ENCODE data around the gene C5.

The C5 gene

DNA sequence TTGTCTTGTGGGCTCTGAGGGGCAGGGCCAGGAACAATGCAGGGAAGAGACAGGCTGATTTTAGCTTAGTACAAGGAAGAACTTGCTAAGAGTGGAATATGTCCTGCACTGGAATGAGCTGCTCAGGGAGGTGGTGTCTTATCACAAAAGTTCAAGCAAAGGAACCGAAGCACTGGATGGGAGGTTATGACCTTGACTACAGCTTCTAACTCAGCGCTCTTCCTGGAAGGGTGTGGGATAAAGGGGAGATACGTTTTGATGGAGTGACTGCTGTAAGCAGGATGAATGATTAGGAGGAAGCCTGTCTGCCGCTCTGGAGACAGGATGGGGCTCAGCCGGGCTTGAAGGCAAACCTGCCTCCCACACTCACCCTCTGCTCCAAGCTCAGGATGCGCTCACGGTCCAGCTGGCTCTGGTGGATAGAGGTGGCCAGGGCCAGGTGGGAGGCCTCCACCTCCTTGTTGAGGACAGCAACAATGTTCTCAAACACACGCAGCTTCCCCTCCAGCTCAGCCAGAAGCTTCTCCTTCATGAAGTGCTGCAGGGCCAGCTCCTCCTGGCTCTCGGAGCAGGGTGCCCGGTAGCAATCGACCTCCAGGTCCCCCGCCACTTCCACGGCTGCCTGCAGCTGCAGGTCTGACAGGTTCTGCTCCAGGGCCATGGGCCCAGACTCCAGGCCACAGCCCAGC is 137.0 kb downstream of the C5 start:
- DNase-seq (ENCODE audit: low read depth, low spot score) = no peak

DNA sequence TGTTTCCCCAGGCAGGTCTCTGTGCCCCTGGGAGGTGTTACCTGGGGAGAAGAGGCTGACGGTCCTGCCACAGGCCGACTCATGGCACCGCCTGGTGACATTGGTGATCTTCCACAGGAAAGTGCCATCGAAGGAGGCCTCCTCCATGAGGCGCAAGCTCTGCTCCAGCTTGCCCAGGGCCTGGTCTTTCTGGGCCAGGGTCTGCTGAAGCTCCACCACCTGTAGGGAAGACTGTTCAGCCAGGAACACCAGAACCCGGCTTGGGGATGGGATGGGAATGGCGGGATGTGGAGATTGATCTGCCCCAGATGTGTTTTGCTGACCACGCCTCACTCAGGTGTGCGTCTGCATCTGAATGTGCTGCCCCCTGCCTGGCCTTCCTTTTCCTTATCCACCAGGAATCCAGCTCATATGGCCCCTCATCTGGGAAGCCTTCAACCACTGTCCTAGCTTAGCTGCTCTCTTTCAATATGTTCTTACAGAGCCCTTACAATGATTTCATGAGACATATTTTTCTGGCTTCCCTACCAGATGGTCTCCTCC is 138.7 kb downstream of the C5 start:
- no peak for DNase-seq (ENCODE audit: low read depth, low spot score)

DNA sequence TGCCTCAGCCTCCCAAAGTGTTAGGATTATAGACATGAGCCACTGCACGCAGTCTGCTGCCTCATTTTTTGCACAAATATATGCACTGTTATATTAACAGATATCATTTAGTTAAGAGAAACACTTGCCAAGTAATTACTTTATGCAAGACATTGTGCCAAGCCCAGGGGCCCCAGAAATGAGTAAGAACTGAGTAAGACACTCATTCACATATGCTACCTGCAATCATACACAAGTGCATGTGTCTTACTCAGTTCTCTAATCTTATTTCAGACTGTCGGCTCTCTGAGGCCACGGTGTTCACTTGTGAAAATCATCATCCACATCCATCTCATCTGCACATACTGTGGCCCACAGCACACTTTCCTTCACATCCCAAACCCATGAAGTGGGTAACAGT is 139.4 kb downstream of the C5 start:
- DNase-seq (ENCODE audit: low read depth, low spot score) = no peak

DNA sequence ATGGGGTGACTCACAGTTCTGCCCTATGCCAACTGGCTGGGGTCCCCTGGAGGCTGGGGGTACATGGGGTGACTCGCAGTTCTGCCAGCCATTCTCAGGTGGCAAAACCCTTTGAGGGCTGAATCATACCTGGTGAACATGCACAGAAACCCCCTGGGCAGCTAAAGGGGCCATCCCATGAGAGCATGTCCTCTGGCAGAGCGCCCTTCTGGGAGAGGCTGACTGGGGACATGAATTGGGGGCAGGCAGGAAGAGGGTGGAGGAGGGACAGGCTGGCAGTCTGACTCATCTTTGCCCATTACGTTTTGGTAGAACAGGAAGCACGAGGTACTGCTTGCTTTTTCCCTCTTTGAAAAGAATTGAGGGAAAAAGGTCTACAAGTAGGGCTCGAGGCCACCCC is 140.2 kb downstream of the C5 start:
- no peak for DNase-seq (ENCODE audit: low read depth, low spot score)

DNA sequence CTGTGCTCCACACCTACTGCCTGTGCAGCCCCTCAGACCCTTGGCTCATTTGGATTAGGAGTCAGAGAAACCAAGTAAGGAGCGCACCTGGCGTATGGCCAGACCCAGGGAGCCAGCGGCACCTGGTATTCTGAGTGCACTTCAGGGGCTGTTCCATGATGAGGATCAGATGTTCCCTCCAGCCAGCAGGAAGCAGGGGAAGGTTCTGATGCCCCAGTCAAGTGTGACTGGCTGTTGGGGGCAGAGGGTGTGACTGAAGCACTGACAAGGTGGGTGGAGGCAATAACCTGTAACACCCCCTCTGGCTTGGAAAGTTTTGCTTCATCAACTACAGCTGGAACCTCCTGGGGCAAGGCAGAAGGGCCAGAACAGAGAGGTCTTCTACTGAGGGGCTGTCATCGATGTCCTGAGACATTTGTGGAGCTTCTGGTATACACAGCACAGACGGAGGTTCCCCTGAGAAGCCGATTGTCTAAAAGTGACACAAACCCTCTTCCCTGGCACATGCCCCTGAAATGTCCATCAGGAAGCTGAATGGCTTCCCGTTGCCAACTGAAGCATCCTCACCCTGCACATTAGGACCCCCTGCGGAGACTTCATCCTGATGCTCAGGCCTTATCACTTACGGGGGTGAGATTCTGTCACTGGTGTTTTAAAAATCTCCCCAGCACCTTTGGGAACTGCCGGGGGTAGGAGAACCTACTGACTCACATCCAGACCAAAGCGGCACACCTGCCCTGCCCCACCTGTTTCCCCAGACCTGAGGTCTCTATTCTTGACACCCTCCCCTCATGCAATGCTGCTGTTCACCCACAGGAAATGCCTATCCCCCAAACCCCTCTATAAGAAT is 144.5 kb downstream of the C5 start:
- DNase-seq (ENCODE audit: low read depth, low spot score) = no peak

DNA sequence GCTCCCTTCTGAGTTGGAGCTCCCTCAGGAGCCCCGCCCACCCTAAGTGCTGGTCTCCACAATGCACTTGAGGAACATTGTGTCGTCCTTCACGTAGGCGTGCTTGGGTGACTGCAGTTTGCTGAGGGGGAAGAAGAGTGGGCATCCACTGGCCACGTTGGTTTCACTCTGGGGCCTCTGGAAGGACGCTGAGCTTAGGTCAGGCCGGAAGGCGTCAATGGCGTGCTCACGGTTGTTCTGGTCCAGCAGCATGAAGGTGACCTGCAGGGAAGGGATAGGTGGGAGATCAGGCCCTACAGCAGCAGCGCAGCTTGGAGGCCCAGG is 145.1 kb downstream of the C5 start:
- DNase-seq (ENCODE audit: low read depth, low spot score) = no peak

DNA sequence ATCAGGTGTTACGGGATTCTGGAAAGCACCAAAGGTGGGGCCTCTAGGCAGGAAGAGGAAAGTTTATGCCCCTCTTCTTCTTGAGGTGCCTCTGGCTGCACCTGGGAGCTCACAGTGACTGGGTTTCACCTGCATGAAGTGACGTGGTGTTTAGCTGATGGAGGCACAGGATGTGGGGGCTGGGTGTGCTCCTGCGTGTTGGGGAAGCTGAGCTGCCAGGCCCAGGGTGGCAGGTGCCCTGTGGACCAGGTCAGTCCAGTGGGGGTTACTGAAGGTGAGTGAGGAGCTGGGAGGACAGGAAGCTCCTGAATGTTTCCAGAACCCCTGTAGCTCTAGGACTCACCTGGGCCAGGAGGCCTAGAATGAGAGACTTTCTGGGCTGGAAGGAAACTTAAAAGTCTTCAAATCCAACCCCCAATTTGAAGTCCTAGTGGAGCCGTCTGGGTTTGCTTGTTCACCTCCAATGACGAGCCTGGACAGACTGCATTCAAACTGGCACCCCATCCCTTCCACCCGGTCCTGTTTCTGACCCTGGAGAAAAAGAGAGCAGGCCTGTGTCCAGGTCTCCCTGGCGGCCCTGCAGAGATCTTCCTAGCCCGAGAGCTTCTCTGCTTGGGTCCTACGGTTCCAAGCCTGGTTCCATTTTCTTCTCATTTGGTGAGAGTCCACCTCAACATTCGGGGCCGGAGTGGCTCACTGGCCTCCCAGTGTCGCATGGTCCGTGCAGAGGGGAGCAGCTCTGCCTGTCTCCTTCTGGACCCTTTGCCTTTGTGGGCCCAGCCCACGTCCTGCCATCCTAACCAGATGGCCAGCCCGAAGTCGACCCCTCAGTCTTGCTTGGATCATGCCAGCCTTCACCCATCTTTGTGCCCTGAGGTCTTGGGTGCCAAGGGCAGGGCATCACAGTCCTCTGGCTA is 145.8 kb downstream of the C5 start:
- DNase-seq (ENCODE audit: low read depth, low spot score) = no peak

DNA sequence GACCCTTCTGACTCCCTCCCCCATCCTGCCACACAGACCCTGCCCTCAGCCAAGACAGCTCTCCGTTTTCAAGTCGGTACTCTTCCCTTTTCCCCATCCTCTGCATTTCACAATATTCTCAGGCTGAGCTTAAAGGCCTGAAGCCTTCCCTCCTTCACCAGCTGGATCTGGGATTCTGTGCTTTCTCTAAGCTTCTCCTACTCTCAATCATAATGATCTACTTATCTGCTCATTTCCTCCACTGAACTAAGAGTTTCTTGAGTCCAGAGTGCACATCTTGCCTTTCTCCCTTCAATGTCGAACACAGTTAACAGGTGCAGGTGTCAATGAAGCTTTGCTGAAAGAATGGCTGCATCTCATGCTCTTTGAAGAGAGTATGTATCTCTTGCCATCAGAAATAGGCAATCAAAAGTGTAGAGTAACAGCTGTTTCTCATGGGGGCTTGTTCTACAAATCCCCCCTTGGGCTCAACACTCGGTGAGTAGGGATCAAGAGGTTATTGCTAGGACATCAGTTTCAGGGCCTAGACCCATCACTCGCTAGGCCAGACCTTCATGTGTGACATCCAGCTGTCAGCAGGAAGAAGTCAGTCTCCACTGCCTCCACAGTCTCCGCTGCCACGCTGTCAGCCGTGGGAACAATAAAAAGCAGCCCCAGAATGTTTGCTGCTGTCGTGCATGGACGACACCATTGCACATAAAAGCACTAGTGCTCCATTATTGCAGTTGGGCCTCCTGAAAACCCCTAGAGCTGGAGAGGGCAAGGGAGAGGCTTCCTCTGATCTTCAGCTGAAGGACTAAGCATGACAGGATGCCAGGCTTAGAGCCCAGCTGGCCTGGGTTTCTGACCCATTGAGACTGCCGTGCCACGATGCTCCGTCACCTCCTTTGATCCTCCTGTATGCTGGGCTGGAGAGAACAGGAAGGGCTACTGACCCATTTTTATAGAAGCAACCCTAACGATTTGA is 147.2 kb downstream of the C5 start:
- no peak for DNase-seq (ENCODE audit: low read depth, low spot score)

Data from activated CD4-positive, CD25-positive, alpha-beta regulatory T cell treated with anti-CD3 and anti-CD28 coated beads, Interleukin-2, amount 50 U/mL, for 16 hours (primary cell).